Vagina (tissue), 2 donors: Measurements from ENCODE around the gene KLC3.

Source experiments
- CTCF ChIP-seq, 3 experiments: fragments of 450-650 bp in 2 of 3; fragments of 200-600 bp in 1 of 3; sonication (generic) in 1 of 3; IDR thresholded peaks; one replicate each; pipeline ENCODE4 v1.5.1; 2017 to 2019; ENCODE audit warnings: antibody characterized with exemption in 3 of 3, mild to moderate bottlenecking in 2 of 3, moderate library complexity in 2 of 3
- POLR2AphosphoS5 ChIP-seq, 2 donors: sonication (generic); formaldehyde crosslinking; IDR thresholded peaks; one replicate each; pipeline ENCODE4 v1.9.0; 2017; ENCODE audit warnings: antibody characterized with exemption in 2 of 2, mild to moderate bottlenecking in 2 of 2, low read depth in 1 of 2; ENCODE audit not compliant: insufficient read depth in 1 of 2

DNA sequence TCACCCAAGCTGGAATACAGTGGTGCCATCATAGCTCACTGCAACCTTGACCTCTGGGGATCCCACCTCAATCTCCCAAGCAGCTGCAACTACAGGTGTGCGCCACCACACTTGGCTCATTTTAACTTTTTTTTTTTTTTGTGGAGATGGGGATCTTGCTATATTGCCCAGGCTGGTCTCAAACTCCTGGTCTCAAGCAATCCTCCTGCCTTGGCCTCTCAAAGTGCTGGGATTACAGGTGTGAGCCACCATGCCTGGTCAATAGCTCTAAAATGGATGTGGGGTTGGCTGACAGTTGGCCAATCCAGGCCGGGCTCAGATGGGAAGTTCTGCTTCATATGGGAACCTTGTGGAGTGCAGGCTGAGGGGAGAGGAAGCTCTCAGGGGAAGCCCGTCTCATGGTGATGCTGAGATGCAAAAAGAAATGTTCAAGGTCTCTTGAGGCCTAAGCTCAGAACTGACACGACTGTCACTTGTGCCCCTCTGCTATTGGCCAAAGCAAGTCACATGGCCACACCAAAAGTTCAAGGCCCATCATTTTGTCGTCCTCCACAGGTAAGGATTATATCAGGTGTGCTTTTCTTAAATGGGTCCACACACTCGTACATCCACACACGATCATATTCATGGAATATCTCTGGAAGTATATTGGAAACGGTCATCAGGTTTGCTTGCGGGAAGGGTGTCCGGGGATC lies 6.8 kb upstream of the KLC3 start:
- TF ChIP-seq CTCF (IDR thresholded peaks at IDR 0.05): no peak
- TF ChIP-seq POLR2AphosphoS5 (IDR thresholded peaks at IDR 0.05; ENCODE audit: insufficient read depth in 1 of 2, low read depth in 1 of 2): no peak
